Mesodermal cell (in vitro differentiated cells): ENCODE data around the gene IP6K3. TPM values are rescaled to one million over a fixed set of nuclear protein-coding genes. Genes with fewer than 3 reads are reported as not detected.

Experiments used
- H3K27ac ChIP-seq: 2 replicates; pipeline ENCODE4 v1.7.0; 2013; ENCODE audit warnings: mild to moderate bottlenecking, low read depth, low read length, moderate library complexity; ENCODE audit not compliant: severe bottlenecking
- H3K36me3 ChIP-seq: 2 replicates; pipeline ENCODE4 v1.7.1; 2013; ENCODE audit warnings: mild to moderate bottlenecking, low read length, moderate library complexity; ENCODE audit not compliant: control insufficient read depth, insufficient read depth
- H3K4me1 ChIP-seq: one replicate; pipeline ENCODE4 v1.7.1; 2013; ENCODE audit warnings: mild to moderate bottlenecking, low read length; ENCODE audit not compliant: insufficient read depth, control insufficient read depth, poor library complexity, severe bottlenecking
- H3K4me3 ChIP-seq: 2 replicates; pipeline ENCODE4 v1.7.0; 2013; ENCODE audit warnings: low read length, control low read depth, mild to moderate bottlenecking; ENCODE audit not compliant: insufficient read depth, poor library complexity, severe bottlenecking; ENCODE audit errors: extremely low read depth
- H3K9me3 ChIP-seq: 2 replicates; pipeline ENCODE4 v1.7.1; 2013; ENCODE audit warnings: mild to moderate bottlenecking, low read length, moderate library complexity; ENCODE audit not compliant: control insufficient read depth
- WGBS, 2 experiments: methylation state at CpG; one replicate each; pipeline ENCODE4 v1.1.5; 2013; ENCODE audit warnings: missing lambda C conversion rate in 2 of 2; ENCODE audit not compliant: insufficient coverage in 2 of 2; 5-methylcytosine and 5-hydroxymethylcytosine counted together
- polyA plus RNA-seq, 2 experiments: library from polyadenylated mRNA; stranded (reverse); fragments of 50-300 nt; gene quantifications; one replicate each; pipeline ENCODE4 v1.2.3, GENCODE V29; 2013

Gene IP6K3
- 6.5 TPM for polyA plus RNA-seq (2013, experiment 1 of 2)
- 6.4 TPM for polyA plus RNA-seq (2013, experiment 2 of 2)

GRCh38 chr6:33746651-33747100, at the start of gene IP6K3:
Gene IP6K3, minus strand, starts transcription at chr6:33746905. Its CDS starts 11,429 bp downstream, at chr6:33735476.
- H3K9me3 ChIP-seq: no peaks in the 10 kb centered on the region
- peaks cover 2% of the 10 kb centered on the region for H3K36me3 ChIP-seq
- peaks cover 42% of the 10 kb centered on the region for H3K4me1 ChIP-seq
- peak within 1 kb of the TSS; percentile 36 for H3K4me3 ChIP-seq
- 44 to 50% methylated on average over 4 to 5 of the region's 10 CpGs for WGBS, 2 experiments
- peak within 1 kb of the TSS; percentile 77 for H3K27ac ChIP-seq

- WGBS, 2 experiments: 55 to 70% methylated on average over 7 to 9 of the region's 14 CpGs
- Histone ChIP-seq H3K36me3 (no peaks in the 10 kb centered on the region), H3K27ac (no peak overlapping the region), H3K4me1 (peaks cover 3% of the 10 kb centered on the region), H3K9me3 (no peaks in the 10 kb centered on the region), H3K4me3 (no peak overlapping the region)
Measured at GRCh38 chr6:33794910-33795623, 48.4 kb upstream of the IP6K3 start.

GRCh38 chr6:33792981-33793380, 46.3 kb upstream of the IP6K3 start:
- Histone ChIP-seq H3K9me3 (no peaks in the 10 kb centered on the region), H3K4me1 (peaks cover 12% of the 10 kb centered on the region), H3K27ac (no peak overlapping the region), H3K36me3 (no peaks in the 10 kb centered on the region), H3K4me3 (no peak overlapping the region)
- WGBS, 2 experiments: 81 to 86% methylated on average over 10 of the region's 10 CpGs

GRCh38 chr6:33791620-33792019, 44.9 kb upstream of the IP6K3 start:
- Histone ChIP-seq H3K9me3 (no peaks in the 10 kb centered on the region), H3K27ac (no peak overlapping the region), H3K4me1 (peaks cover 24% of the 10 kb centered on the region), H3K4me3 (no peak overlapping the region), H3K36me3 (peaks cover 9% of the 10 kb centered on the region)
- 91 to 95% methylated on average over 7 of the region's 7 CpGs for WGBS, 2 experiments

- H3K4me3 ChIP-seq: no peak overlapping the region
- WGBS, 2 experiments: 84 to 91% methylated on average over 4 of the region's 5 CpGs
- no peak overlapping the region for H3K27ac ChIP-seq
- no peaks in the 10 kb centered on the region for H3K9me3 ChIP-seq
- peaks cover 16% of the 10 kb centered on the region for H3K36me3 ChIP-seq
- H3K4me1 ChIP-seq: peaks cover 31% of the 10 kb centered on the region
Measured at GRCh38 chr6:33790910-33791309, 44.2 kb upstream of the IP6K3 start.

- Histone ChIP-seq H3K4me3 (no peak overlapping the region), H3K36me3 (peaks cover 21% of the 10 kb centered on the region), H3K4me1 (peaks cover 36% of the 10 kb centered on the region), H3K9me3 (no peaks in the 10 kb centered on the region), H3K27ac (no peak overlapping the region)
- 69 to 81% methylated on average over 2 of the region's 2 CpGs for WGBS, 2 experiments
Measured at GRCh38 chr6:33790379-33790778, 43.7 kb upstream of the IP6K3 start.

- Histone ChIP-seq H3K27ac (peak overlapping the region; percentile 85), H3K36me3 (peaks cover 30% of the 10 kb centered on the region), H3K4me3 (peak overlapping the region; percentile 75), H3K9me3 (no peaks in the 10 kb centered on the region), H3K4me1 (peaks cover 42% of the 10 kb centered on the region)
- WGBS, 2 experiments: 92 to 93% methylated on average over 10 of the region's 11 CpGs
Measured at GRCh38 chr6:33789550-33789895, 42.8 kb upstream of the IP6K3 start.

GRCh38 chr6:33788694-33789549, 42.2 kb upstream of the IP6K3 start, which contains the start of gene LEMD2:
Gene LEMD2, minus strand, starts transcription at chr6:33789130. Its CDS starts 14 bp downstream, at chr6:33789116.
- H3K4me1 ChIP-seq: peaks cover 46% of the 10 kb centered on the region
- peaks cover 35% of the 10 kb centered on the region for H3K36me3 ChIP-seq
- 4 to 6% methylated on average over 52 to 73 of the region's 86 CpGs for WGBS, 2 experiments
- H3K4me3 ChIP-seq: peak within 1 kb of the TSS; percentile 75
- no peaks in the 10 kb centered on the region for H3K9me3 ChIP-seq
- H3K27ac ChIP-seq: peak within 1 kb of the TSS; percentile 85

GRCh38 chr6:33787954-33788693, 41.4 kb upstream of the IP6K3 start:
- peaks cover 43% of the 10 kb centered on the region for H3K36me3 ChIP-seq
- peaks cover 49% of the 10 kb centered on the region for H3K4me1 ChIP-seq
- peak overlapping the region; percentile 75 for H3K4me3 ChIP-seq
- peak overlapping the region; percentile 85 for H3K27ac ChIP-seq
- H3K9me3 ChIP-seq: no peaks in the 10 kb centered on the region
- WGBS, 2 experiments: 1% methylated on average over 41 to 53 of the region's 53 CpGs

GRCh38 chr6:33787346-33787953, 40.7 kb upstream of the IP6K3 start:
- peak overlapping the region; percentile 85 for H3K27ac ChIP-seq
- WGBS, 2 experiments: 81 to 87% methylated on average over 3 to 5 of the region's 7 CpGs
- H3K4me1 ChIP-seq: peaks cover 56% of the 10 kb centered on the region
- H3K4me3 ChIP-seq: peak overlapping the region; percentile 75
- no peaks in the 10 kb centered on the region for H3K9me3 ChIP-seq
- H3K36me3 ChIP-seq: peaks cover 49% of the 10 kb centered on the region
